ENCODE measurements around the gene CNIH2. TPM values are rescaled to one million over a fixed set of nuclear protein-coding genes. Genes with fewer than 3 reads are reported as not detected.
A peak's percentile ranks its signal among the peaks of the same experiment; 100 is the strongest.

CNIH2 gene
- total and polyA plus RNA-seq, 2 of the 13 experiments (the other 11 are each of a cell fraction or from before 2014, with no cell fraction given), result 0.60 to 0.69 TPM

DNA sequence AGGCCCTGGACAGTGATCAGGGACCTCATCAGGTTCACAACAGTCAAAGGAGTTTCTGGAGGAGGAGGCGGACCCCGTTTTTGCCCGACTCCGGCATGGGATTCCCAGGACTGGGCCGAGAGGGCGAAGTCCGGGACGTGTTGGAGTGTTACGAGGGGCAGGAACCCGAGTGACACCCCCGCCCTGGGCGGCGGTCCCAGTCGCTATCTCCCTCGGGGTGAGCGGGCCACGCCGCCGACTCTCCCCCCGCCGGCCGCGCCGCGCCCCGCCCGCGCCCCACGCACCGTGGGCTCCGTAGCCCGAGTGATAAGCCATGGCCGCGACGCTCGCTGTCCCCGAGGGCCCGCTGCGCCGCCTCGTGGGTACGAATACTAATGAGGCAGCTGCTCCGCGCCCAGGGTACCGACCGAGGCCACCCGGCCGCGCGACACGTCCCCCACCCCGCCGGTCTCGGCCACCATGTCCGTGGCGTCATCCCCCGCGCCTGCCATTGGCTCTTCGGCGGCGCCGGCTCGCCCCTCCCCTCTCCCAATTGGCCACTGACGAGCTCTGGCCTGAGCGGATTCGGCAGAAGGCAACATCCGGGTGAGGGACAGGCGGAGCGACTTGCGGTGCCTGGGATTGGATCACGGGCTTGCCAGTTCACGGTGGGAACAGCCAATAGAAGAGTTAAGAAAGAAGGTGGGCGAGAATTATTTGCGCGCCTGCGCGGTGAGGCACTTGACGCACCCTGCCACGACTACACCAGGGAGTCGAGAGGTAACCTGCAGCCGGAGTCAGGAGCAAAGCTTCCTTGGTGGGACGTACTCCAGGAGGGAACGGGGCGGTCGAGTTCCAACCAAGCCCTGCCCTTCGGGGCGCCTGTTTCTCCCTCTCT lies 10.9 kb downstream of the CNIH2 start, which contains the start of gene YIF1A (continued):
- TF ChIP-seq, protein P1, sequence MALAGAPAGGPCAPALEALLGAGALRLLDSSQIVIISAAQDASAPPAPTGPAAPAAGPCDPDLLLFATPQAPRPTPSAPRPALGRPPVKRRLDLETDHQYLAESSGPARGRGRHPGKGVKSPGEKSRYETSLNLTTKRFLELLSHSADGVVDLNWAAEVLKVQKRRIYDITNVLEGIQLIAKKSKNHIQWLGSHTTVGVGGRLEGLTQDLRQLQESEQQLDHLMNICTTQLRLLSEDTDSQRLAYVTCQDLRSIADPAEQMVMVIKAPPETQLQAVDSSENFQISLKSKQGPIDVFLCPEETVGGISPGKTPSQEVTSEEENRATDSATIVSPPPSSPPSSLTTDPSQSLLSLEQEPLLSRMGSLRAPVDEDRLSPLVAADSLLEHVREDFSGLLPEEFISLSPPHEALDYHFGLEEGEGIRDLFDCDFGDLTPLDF (CRISPR knock-in tag; IDR thresholded peaks at IDR 0.05), result 0 out of 2 replicates have a peak, but pooled peaks have one; percentile 3
- TF ChIP-seq THYN1 (CRISPR knock-in tag; IDR thresholded peaks at IDR 0.05; ENCODE audit: borderline replicate concordance, low read depth) (0 out of 2 replicates have a peak, but pooled peaks have one; percentile 70), ZNF234 (CRISPR knock-in tag; conservative IDR thresholded peaks at IDR 0.05) (no peak), ASH2L (IDR thresholded peaks at IDR 0.05; ENCODE audit: insufficient read length, low read depth, low read length) (peak; percentile 60), ZBTB7A (CRISPR knock-in tag; IDR thresholded peaks at IDR 0.05) (peak; percentile 58; the same call in 1 of the 2 replicates), TOPORS (CRISPR knock-in tag; IDR thresholded peaks at IDR 0.05) (peak; percentile 26; the same call in 1 of the 2 replicates), FOXO1 (CRISPR knock-in tag; IDR thresholded peaks at IDR 0.05) (0 out of 2 replicates have a peak, but pooled peaks have one; percentile 12), ZNF20 (CRISPR knock-in tag; IDR thresholded peaks at IDR 0.05) (no peak)
- TF ChIP-seq, protein P2, sequence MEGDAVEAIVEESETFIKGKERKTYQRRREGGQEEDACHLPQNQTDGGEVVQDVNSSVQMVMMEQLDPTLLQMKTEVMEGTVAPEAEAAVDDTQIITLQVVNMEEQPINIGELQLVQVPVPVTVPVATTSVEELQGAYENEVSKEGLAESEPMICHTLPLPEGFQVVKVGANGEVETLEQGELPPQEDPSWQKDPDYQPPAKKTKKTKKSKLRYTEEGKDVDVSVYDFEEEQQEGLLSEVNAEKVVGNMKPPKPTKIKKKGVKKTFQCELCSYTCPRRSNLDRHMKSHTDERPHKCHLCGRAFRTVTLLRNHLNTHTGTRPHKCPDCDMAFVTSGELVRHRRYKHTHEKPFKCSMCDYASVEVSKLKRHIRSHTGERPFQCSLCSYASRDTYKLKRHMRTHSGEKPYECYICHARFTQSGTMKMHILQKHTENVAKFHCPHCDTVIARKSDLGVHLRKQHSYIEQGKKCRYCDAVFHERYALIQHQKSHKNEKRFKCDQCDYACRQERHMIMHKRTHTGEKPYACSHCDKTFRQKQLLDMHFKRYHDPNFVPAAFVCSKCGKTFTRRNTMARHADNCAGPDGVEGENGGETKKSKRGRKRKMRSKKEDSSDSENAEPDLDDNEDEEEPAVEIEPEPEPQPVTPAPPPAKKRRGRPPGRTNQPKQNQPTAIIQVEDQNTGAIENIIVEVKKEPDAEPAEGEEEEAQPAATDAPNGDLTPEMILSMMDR (CRISPR knock-in tag; IDR thresholded peaks at IDR 0.05), result peak; percentile 61
- TF ChIP-seq, protein P3, sequence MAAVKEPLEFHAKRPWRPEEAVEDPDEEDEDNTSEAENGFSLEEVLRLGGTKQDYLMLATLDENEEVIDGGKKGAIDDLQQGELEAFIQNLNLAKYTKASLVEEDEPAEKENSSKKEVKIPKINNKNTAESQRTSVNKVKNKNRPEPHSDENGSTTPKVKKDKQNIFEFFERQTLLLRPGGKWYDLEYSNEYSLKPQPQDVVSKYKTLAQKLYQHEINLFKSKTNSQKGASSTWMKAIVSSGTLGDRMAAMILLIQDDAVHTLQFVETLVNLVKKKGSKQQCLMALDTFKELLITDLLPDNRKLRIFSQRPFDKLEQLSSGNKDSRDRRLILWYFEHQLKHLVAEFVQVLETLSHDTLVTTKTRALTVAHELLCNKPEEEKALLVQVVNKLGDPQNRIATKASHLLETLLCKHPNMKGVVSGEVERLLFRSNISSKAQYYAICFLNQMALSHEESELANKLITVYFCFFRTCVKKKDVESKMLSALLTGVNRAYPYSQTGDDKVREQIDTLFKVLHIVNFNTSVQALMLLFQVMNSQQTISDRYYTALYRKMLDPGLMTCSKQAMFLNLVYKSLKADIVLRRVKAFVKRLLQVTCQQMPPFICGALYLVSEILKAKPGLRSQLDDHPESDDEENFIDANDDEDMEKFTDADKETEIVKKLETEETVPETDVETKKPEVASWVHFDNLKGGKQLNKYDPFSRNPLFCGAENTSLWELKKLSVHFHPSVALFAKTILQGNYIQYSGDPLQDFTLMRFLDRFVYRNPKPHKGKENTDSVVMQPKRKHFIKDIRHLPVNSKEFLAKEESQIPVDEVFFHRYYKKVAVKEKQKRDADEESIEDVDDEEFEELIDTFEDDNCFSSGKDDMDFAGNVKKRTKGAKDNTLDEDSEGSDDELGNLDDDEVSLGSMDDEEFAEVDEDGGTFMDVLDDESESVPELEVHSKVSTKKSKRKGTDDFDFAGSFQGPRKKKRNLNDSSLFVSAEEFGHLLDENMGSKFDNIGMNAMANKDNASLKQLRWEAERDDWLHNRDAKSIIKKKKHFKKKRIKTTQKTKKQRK (IDR thresholded peaks at IDR 0.05; ENCODE audit: low read length), result peak; percentile 31; the same call in 1 of the 2 replicates
- TF ChIP-seq, protein P4, sequence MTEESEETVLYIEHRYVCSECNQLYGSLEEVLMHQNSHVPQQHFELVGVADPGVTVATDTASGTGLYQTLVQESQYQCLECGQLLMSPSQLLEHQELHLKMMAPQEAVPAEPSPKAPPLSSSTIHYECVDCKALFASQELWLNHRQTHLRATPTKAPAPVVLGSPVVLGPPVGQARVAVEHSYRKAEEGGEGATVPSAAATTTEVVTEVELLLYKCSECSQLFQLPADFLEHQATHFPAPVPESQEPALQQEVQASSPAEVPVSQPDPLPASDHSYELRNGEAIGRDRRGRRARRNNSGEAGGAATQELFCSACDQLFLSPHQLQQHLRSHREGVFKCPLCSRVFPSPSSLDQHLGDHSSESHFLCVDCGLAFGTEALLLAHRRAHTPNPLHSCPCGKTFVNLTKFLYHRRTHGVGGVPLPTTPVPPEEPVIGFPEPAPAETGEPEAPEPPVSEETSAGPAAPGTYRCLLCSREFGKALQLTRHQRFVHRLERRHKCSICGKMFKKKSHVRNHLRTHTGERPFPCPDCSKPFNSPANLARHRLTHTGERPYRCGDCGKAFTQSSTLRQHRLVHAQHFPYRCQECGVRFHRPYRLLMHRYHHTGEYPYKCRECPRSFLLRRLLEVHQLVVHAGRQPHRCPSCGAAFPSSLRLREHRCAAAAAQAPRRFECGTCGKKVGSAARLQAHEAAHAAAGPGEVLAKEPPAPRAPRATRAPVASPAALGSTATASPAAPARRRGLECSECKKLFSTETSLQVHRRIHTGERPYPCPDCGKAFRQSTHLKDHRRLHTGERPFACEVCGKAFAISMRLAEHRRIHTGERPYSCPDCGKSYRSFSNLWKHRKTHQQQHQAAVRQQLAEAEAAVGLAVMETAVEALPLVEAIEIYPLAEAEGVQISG (CRISPR knock-in tag; IDR thresholded peaks at IDR 0.05), result peak; percentile 56
- TF ChIP-seq, protein P5, sequence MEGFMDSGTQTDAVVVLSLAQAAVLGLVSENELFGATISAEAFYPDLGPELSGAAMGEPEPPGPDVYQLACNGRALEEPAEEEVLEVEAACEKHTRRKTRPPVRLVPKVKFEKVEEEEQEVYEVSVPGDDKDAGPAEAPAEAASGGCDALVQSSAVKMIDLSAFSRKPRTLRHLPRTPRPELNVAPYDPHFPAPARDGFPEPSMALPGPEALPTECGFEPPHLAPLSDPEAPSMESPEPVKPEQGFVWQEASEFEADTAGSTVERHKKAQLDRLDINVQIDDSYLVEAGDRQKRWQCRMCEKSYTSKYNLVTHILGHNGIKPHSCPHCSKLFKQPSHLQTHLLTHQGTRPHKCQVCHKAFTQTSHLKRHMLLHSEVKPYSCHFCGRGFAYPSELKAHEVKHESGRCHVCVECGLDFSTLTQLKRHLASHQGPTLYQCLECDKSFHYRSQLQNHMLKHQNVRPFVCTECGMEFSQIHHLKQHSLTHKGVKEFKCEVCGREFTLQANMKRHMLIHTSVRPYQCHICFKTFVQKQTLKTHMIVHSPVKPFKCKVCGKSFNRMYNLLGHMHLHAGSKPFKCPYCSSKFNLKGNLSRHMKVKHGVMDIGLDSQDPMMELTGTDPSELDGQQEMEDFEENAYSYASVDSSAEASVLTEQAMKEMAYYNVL (CRISPR knock-in tag; IDR thresholded peaks at IDR 0.05; ENCODE audit: borderline replicate concordance), result peak; percentile 58; the same call in 1 of the 2 replicates
- TF ChIP-seq, protein P6, sequence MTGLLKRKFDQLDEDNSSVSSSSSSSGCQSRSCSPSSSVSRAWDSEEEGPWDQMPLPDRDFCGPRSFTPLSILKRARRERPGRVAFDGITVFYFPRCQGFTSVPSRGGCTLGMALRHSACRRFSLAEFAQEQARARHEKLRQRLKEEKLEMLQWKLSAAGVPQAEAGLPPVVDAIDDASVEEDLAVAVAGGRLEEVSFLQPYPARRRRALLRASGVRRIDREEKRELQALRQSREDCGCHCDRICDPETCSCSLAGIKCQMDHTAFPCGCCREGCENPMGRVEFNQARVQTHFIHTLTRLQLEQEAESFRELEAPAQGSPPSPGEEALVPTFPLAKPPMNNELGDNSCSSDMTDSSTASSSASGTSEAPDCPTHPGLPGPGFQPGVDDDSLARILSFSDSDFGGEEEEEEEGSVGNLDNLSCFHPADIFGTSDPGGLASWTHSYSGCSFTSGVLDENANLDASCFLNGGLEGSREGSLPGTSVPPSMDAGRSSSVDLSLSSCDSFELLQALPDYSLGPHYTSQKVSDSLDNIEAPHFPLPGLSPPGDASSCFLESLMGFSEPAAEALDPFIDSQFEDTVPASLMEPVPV (CRISPR knock-in tag; IDR thresholded peaks at IDR 0.05), result peak; percentile 64; the same call in 1 of the 2 replicates

Data from HepG2 (cell line).